A549 (cell line): ENCODE results near the gene PARD3B. TPM values are rescaled to one million over a fixed set of nuclear protein-coding genes. Genes with fewer than 3 reads are reported as not detected.

Experiments
- ATAC-seq, 2 experiments: fragments of 200-7000 bp in 1 of 2; fragments of >200 bp in 1 of 2; cut with Nextera tagmentation in 1 of 2; cut with Tn5 transposase in 1 of 2; 3 replicates each; pipeline versions ENCODE4 v1.8.0 to v1.9.1; 2018 to 2020; ENCODE audit warnings: mild to moderate bottlenecking in 1 of 2, moderate library complexity in 1 of 2
- CTCF ChIA-PET: fragments of 300-600 bp; sonication (Branson Sonifier 250); formaldehyde crosslinking; extraction: SDS; loops from one replicate; lab custom pipeline; 2021; ENCODE audit warnings: antibody characterized with exemption, inconsistent platforms; lab: Yijun Ruan, JAX
- POLR2A ChIA-PET: fragments of 350-600 bp; formaldehyde crosslinking; extraction: SDS; loops from one replicate; lab custom pipeline; 2021; ENCODE audit warnings: antibody characterized with exemption, inconsistent platforms; lab: Yijun Ruan, JAX
- DNase-seq, 2 experiments: peaks; one replicate each; pipeline versions ENCODE4 v3.0.0 to v3.0.0-alpha.2; 2011 to 2016; ENCODE audit warnings: low read depth in 1 of 2, low spot score in 1 of 2
- FAIRE-seq: peaks from 2 replicates; lab custom pipeline; 2011; peaks lifted over from hg19 to GRCh38; lab: Jason Lieb, UNC
- H3K27ac ChIP-seq, 2 experiments: fragments of >200 bp; sonication (Bioruptor Twin); formaldehyde crosslinking; 3 replicates each; pipeline ENCODE4 v1.5.1; 2016 to 2017
- H3K4me1 ChIP-seq: fragments of >200 bp; sonication (Bioruptor Twin); formaldehyde crosslinking; 3 replicates; pipeline ENCODE4 v1.6.1; 2016
- H3K4me2 ChIP-seq: fragments of >200 bp; sonication (Bioruptor Twin); formaldehyde crosslinking; 3 replicates; pipeline ENCODE4 v1.6.1; 2016
- H3K4me3 ChIP-seq: fragments of >200 bp; sonication (Bioruptor Twin); formaldehyde crosslinking; 3 replicates; pipeline ENCODE4 v1.5.1; 2016
- H3K9me3 ChIP-seq: fragments of >200 bp; sonication (Bioruptor Twin); formaldehyde crosslinking; 3 replicates; pipeline ENCODE4 v1.6.1; 2016
- ATOH8 ChIP-seq: fragments of 250-450 bp; sonication (Bioruptor Pico); IDR thresholded peaks from 2 replicates; pipeline ENCODE4 v1.5.0; 2020; ENCODE audit warnings: low read depth, mild to moderate bottlenecking, moderate library complexity
- CBX2 ChIP-seq: fragments of 200-600 bp; sonication (generic); IDR thresholded peaks from 2 replicates; pipeline ENCODE4 v1.6.1; 2016; ENCODE audit warnings: low read depth, mild to moderate bottlenecking, borderline replicate concordance
- E2F6 ChIP-seq: IDR thresholded peaks from 2 replicates; pipeline ENCODE4 v1.6.1; 2012; ENCODE audit warnings: low read depth, borderline replicate concordance
- EHF ChIP-seq: fragments of 250-450 bp; sonication (Bioruptor Pico); IDR thresholded peaks from 2 replicates; pipeline ENCODE4 v1.5.0; 2020; ENCODE audit warnings: mild to moderate bottlenecking
- EP300 ChIP-seq, 2 experiments: fragments of >200 bp; sonication (Bioruptor Twin); formaldehyde crosslinking; IDR thresholded peaks; 2 replicates in 1 of 2; 3 replicates in 1 of 2; pipeline ENCODE4 v1.6.1; 2016 to 2017
- ESRRA ChIP-seq: fragments of 150-350 bp; IDR thresholded peaks from 2 replicates; pipeline ENCODE4 v1.6.1; 2014; ENCODE audit warnings: mild to moderate bottlenecking, low read length, borderline replicate concordance
- HES2 ChIP-seq: fragments of >200 bp; sonication (Bioruptor Twin); formaldehyde crosslinking; IDR thresholded peaks from 2 replicates; pipeline ENCODE4 v1.6.1; 2016
- HMGXB4 ChIP-seq: fragments of 250-450 bp; sonication (Bioruptor Pico); IDR thresholded peaks from 2 replicates; pipeline ENCODE4 v1.5.0; 2021; ENCODE audit warnings: mild to moderate bottlenecking, moderate library complexity, borderline replicate concordance
- HOXA7 ChIP-seq: fragments of 250-450 bp; sonication (Bioruptor Pico); IDR thresholded peaks from 2 replicates; pipeline ENCODE4 v1.5.0; 2020; ENCODE audit warnings: mild to moderate bottlenecking, moderate library complexity
- NFE2L2 ChIP-seq: fragments of 150-350 bp; conservative IDR thresholded peaks from 2 replicates; pipeline ENCODE4 v1.6.1; 2014; ENCODE audit warnings: low read length
- POLR2A ChIP-seq: IDR thresholded peaks from 2 replicates; pipeline ENCODE4 v1.6.1; 2012; ENCODE audit warnings: mild to moderate bottlenecking, low read length
- REST ChIP-seq: fragments of 200-600 bp; sonication (generic); IDR thresholded peaks from 2 replicates; pipeline ENCODE4 v1.6.1; 2016; ENCODE audit warnings: antibody characterized with exemption, mild to moderate bottlenecking, moderate library complexity
- TP53 ChIP-seq: fragments of 250-450 bp; sonication (Bioruptor Pico); IDR thresholded peaks from 2 replicates; pipeline ENCODE4 v1.5.0; 2021; ENCODE audit warnings: mild to moderate bottlenecking, moderate library complexity
- ZC3H11A ChIP-seq: fragments of 450-650 bp; IDR thresholded peaks from 2 replicates; pipeline ENCODE4 v1.6.1; 2014; ENCODE audit warnings: antibody characterized with exemption, mild to moderate bottlenecking
- ZFP36 ChIP-seq: fragments of 450-650 bp; IDR thresholded peaks from 2 replicates; pipeline ENCODE4 v1.6.1; 2014; ENCODE audit warnings: borderline replicate concordance; ENCODE audit not compliant: partially characterized antibody
- ZNF302 ChIP-seq: fragments of 250-450 bp; sonication (Bioruptor Pico); IDR thresholded peaks from 2 replicates; pipeline ENCODE4 v1.9.0; 2021; ENCODE audit warnings: inconsistent platforms, mild to moderate bottlenecking, moderate library complexity
- WGBS: methylation state at CpG from one replicate; pipeline ENCODE4 v1.1.6; 2017; ENCODE audit errors: missing lambda C conversion rate; 5-methylcytosine and 5-hydroxymethylcytosine counted together
- polyA plus RNA-seq, 4 experiments: library from polyadenylated mRNA; depleted of rRNA in 3 of 4; stranded (reverse); fragments of >200 nt; fragmentation: RNase III in 1 of 4; extraction: RNeasy Plus Mini Kit Qiagen cat#74134 plus additional on column Dnase treatment in 1 of 4; gene quantifications; 2 replicates in 3 of 4; 3 replicates in 1 of 4; pipeline ENCODE4 v1.2.3, GENCODE V29; 2011 to 2017

Gene PARD3B
- polyA plus RNA-seq, 2 of the 4 experiments (the other 2 are of a cell fraction): 1.2 to 2.4 TPM

- 0% methylated on average over 1 of the region's 1 CpG for WGBS
- H3K27ac ChIP-seq: no peak overlapping the region
- CTCF ChIA-PET: no interaction called here
- FAIRE-seq: no peak
- H3K4me2 ChIP-seq: no peak overlapping the region
- H3K9me3 ChIP-seq: no peaks in the 10 kb centered on the region
- no peak for DNase-seq
- TF ChIP-seq ATOH8 (CRISPR knock-in tag) (no peak), ZFP36 (no peak), HES2 (no peak), E2F6 (no peak), NFE2L2 (no peak), HMGXB4 (CRISPR knock-in tag) (no peak), HOXA7 (CRISPR knock-in tag) (no peak), TP53 (CRISPR knock-in tag) (no peak), ESRRA (no peak), CBX2 (no peak), EHF (no peak), REST (no peak), ZC3H11A (no peak), ZNF302 (CRISPR knock-in tag) (no peak), POLR2A (no peak)
- TF ChIP-seq, all 56 proteins: peak for 0
- no peak for ATAC-seq
- no peak overlapping the region for H3K4me3 ChIP-seq
- H3K4me1 ChIP-seq: no peaks in the 10 kb centered on the region
- POLR2A ChIA-PET: no interaction called here
These were observed 588.3 kb downstream of the PARD3B start for GRCh38 chr2:205133544-205133943.

- no peak for FAIRE-seq
- ChIA-PET POLR2A (no interaction called here), CTCF (interaction anchor here (1.3 kb wide), 1 partner anchor 346 kb away, joined by 3 read pairs; no protein-coding TSS in a partner anchor)
- no peak overlapping the region for H3K4me2 ChIP-seq
- H3K9me3 ChIP-seq: no peaks in the 10 kb centered on the region
- ATAC-seq: no peak
- no peak overlapping the region for H3K27ac ChIP-seq
- no peaks in the 10 kb centered on the region for H3K4me1 ChIP-seq
- DNase-seq: no peak
- no peak overlapping the region for H3K4me3 ChIP-seq
- TF ChIP-seq EP300 (IDR thresholded peaks at IDR 0.05): no peak
- 66% methylated on average over 2 of the region's 2 CpGs for WGBS
These were observed 593.5 kb downstream of the PARD3B start for GRCh38 chr2:205138735-205139134.
